Measurements from ENCODE around the gene UBE2G2. TPM values are rescaled to one million over a fixed set of nuclear protein-coding genes. Genes with fewer than 3 reads are reported as not detected.

Gene UBE2G2
- total and polyA plus RNA-seq, 2 of the 4 experiments (the other 2 are of a cell fraction), result 65.4 to 91.7 TPM

DNA sequence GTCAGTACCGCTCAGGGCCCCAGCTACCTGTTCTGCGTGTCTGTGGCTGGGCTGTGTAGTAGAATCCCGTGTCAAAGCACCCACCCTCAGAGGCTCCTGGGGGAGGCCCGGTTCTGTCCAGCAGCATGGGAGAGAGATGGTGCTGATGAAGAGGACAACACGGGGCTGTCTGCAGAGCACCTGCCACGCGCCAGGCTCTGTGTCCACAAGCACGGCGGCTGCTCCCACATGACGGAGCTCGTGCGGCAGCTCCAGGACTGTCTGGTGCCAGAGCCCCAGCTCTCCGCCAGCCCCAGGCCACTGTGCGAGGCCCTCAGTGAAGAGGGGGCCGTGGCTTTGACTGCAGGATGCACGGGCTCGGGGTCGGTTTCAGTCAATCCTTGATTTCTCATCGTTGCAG, 48.3 kb downstream of the UBE2G2 start:
- Histone ChIP-seq H3K23ac (ENCODE audit: low read depth, low read length) (no peak overlapping the region), H3K4me1 (ENCODE audit: control insufficient read depth, insufficient read depth, low read length) (no peaks in the 10 kb centered on the region), H4K8ac (ENCODE audit: low read depth in 2 of 2, low read length in 2 of 2) (no peak overlapping the region), H3K18ac (ENCODE audit: low read depth, low read length) (no peak overlapping the region), H3K14ac (replicated peaks; ENCODE audit: low read depth, low read length) (no peak overlapping the region), H3K79me1 (ENCODE audit: low read depth in 1 of 2, low read length in 2 of 2) (no peaks in the 10 kb centered on the region), H3K36me3 (ENCODE audit: control insufficient read depth, insufficient read depth, low read length) (no peaks in the 10 kb centered on the region), H2BK5ac (ENCODE audit: low read depth, low read length, poor library complexity, severe bottlenecking) (no peak overlapping the region), H3K9ac (ENCODE audit: low read depth, low read length) (no peak overlapping the region), H2AFZ (replicated peaks; ENCODE audit: low read length, poor library complexity) (no peak overlapping the region), H2AK5ac (ENCODE audit: low read depth, low read length) (no peak overlapping the region), H3K4me2 (ENCODE audit: low read depth, low read length) (no peak overlapping the region), H4K5ac (ENCODE audit: low read depth, low read length) (no peak overlapping the region), H3K4ac (ENCODE audit: low read depth, low read length) (no peak overlapping the region), H3K4me3 (ENCODE audit: insufficient read depth, low read depth, low read length) (no peak overlapping the region), H3K9me3 (ENCODE audit: control insufficient read depth, insufficient read depth, low read length) (0 out of 2 replicates have a peak, but pooled peaks cover 2% of the 10 kb centered on the region), H2BK15ac (ENCODE audit: low read depth, low read length) (no peak overlapping the region), H3K56ac (ENCODE audit: extremely low read depth, insufficient read depth, low read length) (no peak overlapping the region), H3K27me3 (ENCODE audit: control insufficient read depth, insufficient read depth, low read length) (peaks cover 33% of the 10 kb centered on the region), H2BK20ac (ENCODE audit: low read depth, low read length) (no peak overlapping the region), H3K9me1 (ENCODE audit: insufficient read depth, low read length) (peaks cover 2% of the 10 kb centered on the region; the same call in 1 of the 2 replicates), H2AK9ac (replicated peaks; ENCODE audit: low read depth, low read length, poor library complexity) (no peak overlapping the region), H3K27ac (ENCODE audit: insufficient read depth, low read length) (no peak overlapping the region), H4K91ac (ENCODE audit: insufficient read depth, low read depth, low read length) (no peak overlapping the region), H2BK120ac (ENCODE audit: low read depth, low read length) (no peak overlapping the region), H4K20me1 (ENCODE audit: insufficient read depth, low read length) (no peaks in the 10 kb centered on the region)
- no TSS peak for BruUV-seq (replicated peaks)
- TF ChIP-seq RFX5 (IDR thresholded peaks at IDR 0.05; ENCODE audit: low read depth, low read length), result no peak
- no peak for TF ChIP-seq FOS (IDR thresholded peaks at IDR 0.05; ENCODE audit: low read depth, low read length)
- TF ChIP-seq, protein P1, sequence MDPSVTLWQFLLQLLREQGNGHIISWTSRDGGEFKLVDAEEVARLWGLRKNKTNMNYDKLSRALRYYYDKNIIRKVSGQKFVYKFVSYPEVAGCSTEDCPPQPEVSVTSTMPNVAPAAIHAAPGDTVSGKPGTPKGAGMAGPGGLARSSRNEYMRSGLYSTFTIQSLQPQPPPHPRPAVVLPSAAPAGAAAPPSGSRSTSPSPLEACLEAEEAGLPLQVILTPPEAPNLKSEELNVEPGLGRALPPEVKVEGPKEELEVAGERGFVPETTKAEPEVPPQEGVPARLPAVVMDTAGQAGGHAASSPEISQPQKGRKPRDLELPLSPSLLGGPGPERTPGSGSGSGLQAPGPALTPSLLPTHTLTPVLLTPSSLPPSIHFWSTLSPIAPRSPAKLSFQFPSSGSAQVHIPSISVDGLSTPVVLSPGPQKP (IDR thresholded peaks at IDR 0.05; ENCODE audit: borderline replicate concordance, low read depth, low read length), result no peak
- no peak for TF ChIP-seq RCOR1 (IDR thresholded peaks at IDR 0.05; ENCODE audit: insufficient replicate concordance, low read length)
- TF ChIP-seq, protein P2, sequence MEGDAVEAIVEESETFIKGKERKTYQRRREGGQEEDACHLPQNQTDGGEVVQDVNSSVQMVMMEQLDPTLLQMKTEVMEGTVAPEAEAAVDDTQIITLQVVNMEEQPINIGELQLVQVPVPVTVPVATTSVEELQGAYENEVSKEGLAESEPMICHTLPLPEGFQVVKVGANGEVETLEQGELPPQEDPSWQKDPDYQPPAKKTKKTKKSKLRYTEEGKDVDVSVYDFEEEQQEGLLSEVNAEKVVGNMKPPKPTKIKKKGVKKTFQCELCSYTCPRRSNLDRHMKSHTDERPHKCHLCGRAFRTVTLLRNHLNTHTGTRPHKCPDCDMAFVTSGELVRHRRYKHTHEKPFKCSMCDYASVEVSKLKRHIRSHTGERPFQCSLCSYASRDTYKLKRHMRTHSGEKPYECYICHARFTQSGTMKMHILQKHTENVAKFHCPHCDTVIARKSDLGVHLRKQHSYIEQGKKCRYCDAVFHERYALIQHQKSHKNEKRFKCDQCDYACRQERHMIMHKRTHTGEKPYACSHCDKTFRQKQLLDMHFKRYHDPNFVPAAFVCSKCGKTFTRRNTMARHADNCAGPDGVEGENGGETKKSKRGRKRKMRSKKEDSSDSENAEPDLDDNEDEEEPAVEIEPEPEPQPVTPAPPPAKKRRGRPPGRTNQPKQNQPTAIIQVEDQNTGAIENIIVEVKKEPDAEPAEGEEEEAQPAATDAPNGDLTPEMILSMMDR (conservative IDR thresholded peaks at IDR 0.05; ENCODE audit: low read depth, low read length), result no peak
- no peak for TF ChIP-seq RAD21 (IDR thresholded peaks at IDR 0.05; ENCODE audit: low read length)
- TF ChIP-seq, protein P3, sequence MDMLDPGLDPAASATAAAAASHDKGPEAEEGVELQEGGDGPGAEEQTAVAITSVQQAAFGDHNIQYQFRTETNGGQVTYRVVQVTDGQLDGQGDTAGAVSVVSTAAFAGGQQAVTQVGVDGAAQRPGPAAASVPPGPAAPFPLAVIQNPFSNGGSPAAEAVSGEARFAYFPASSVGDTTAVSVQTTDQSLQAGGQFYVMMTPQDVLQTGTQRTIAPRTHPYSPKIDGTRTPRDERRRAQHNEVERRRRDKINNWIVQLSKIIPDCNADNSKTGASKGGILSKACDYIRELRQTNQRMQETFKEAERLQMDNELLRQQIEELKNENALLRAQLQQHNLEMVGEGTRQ (IDR thresholded peaks at IDR 0.05; ENCODE audit: low read depth, low read length), result no peak
- TF ChIP-seq MAZ (IDR thresholded peaks at IDR 0.05; ENCODE audit: borderline replicate concordance, low read depth, low read length), result no peak
- no peak for TF ChIP-seq MXI1 (IDR thresholded peaks at IDR 0.05; ENCODE audit: borderline replicate concordance, low read depth, low read length)
- TF ChIP-seq BHLHE40 (IDR thresholded peaks at IDR 0.05; ENCODE audit: low read depth, low read length), result no peak
- no peak for TF ChIP-seq SMC3 (IDR thresholded peaks at IDR 0.05; ENCODE audit: low read depth, low read length)
- TF ChIP-seq POLR2A (IDR thresholded peaks at IDR 0.05; ENCODE audit: low read depth, low read length), result no peak
- TF ChIP-seq CEBPB (IDR thresholded peaks at IDR 0.05; ENCODE audit: low read depth, low read length), result no peak
- TF ChIP-seq CHD1 (IDR thresholded peaks at IDR 0.05; ENCODE audit: low read depth, low read length), result no peak
- TF ChIP-seq MAFK (IDR thresholded peaks at IDR 0.05; ENCODE audit: low read depth, low read length), result no peak
- no peak for TF ChIP-seq NFE2L2 (IDR thresholded peaks at IDR 0.05; ENCODE audit: low read depth, low read length)
- ATAC-seq (ENCODE audit: low read depth) (no peak), DNase-seq (no peak)
- dilution Hi-C loops (cut with HindIII; ENCODE audit: low sequenced_read_pairs, unreplicated experiment) (no loop called here), in situ Hi-C loops (cut with MboI; ENCODE audit: low sequenced_read_pairs) (no loop called here), intact Hi-C loops (cut with micrococcal nuclease) (no loop called here)
- 84% methylated on average over 8 of the region's 19 CpGs; no CpG with 5 or more reads in 1 of the 2 experiments for WGBS, 2 experiments (ENCODE audit: extremely low coverage in 2 of 2, insufficient read length in 1 of 2)
- CTCF ChIA-PET, result no interaction called here
- POLR2A ChIA-PET (ENCODE audit: unreplicated experiment), result no interaction called here
